Embryonic facial prominence (tissue), 1 donor: ENCODE data around the gene MEG3.

Experiments used
- DNase-seq: peaks from one replicate; pipeline ENCODE4 v3.0.0-alpha.2; 2016; ENCODE audit errors: extremely low spot score

MEG3 gene

DNA sequence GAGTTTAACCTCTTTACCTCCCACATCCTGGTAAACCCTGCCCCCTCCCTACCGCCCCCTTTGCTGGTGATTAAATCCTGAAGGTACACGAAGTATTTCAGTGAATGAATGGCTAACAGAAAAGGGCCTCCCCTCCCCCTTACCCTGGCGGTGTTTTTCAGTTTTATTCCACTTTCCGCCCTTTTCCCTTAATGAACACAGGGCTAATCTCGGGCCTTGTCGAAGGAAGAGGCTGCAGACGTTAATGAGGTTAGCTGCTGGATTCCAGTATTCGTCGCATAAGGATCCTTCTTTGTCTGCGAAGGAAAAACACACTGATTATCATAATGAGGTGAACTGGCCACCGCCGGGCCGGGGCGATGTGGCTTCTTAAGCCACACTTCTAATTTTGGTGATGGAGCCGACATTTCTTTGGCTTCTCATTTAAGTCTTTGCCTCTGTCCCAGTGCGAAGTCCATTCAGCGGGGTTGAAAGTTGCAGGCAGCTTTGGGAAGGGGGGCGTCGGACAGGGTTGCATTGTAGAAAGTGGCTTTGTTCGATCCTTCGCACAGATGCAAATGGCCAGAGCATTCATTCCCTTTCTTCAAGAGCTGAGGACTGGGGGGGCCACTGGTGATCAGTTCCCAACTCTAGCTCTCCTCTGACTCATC is 6.5 kb downstream of the MEG3 start:
- no peak for DNase-seq

DNA sequence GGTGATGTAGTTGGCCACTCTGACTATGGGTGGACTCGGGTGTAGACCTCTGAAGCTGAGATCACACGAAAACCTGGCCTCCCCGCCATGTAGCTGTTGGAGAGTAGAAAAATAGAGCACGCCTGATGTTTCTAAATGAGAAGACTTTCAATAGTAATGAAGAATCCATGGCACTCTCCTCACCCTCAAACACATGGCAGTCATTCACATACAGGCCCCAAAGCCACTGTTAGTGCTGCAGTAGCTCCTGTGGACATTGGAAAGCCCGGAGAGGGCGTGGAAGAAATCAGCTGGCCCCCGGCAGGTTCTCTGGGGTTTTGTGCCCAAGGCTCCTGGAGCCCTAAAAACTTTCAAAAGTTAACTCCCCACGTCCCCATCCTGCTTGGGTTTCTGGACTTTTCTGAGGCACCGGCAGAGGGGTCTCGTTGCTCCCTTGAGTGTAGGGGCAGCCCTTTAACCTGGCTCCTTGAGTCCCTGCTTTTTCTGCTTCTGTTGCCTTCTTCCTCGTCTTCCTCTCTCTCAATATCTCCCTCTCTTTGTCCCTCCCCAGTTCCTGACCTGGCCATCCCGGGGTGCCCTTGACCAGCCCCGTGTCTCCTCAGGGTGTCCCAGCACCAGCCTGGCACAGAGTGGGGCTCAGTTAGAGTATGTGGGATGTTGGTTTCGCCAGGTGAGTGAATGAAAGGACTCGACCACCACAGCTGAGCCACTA is 8.3 kb downstream of the MEG3 start:
- DNase-seq, result no peak

DNA sequence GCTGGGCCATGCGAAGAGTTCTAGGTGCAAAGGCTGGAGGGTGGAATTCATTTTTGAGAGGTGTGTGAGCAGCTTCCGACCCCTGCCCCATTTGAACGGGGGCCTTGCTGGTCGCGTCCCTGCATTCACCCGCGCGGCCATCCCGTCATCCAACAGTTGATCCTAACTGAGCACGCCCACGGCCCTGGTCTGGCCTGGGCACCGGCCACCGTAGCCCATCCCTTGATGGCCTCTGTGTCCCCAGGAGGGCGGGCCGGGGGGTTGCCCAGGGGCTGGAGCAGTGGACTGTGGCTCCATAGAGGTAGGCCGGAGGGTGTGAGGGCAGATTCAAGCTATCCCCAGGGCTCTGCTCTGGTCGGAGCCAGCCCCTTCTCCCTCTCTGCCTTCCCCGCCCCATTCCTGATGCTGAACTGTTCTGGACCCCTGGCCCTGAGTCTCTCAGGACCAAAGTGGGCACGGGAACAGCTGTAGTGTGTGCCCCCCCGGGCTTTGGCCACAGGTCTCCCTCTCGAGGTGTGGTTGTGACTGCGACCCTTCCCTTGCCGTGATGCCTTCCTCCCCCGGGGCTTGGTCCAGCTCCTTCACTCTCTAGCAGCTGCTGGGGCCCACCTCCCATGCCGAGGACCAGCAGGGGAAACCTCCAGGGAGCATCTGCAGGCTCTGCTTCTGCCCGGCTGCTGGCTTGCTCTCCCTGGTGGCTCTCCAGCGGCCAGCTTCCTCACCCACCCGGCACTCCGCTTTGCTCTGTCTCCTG is 9.1 kb downstream of the MEG3 start:
- DNase-seq, result no peak

DNA sequence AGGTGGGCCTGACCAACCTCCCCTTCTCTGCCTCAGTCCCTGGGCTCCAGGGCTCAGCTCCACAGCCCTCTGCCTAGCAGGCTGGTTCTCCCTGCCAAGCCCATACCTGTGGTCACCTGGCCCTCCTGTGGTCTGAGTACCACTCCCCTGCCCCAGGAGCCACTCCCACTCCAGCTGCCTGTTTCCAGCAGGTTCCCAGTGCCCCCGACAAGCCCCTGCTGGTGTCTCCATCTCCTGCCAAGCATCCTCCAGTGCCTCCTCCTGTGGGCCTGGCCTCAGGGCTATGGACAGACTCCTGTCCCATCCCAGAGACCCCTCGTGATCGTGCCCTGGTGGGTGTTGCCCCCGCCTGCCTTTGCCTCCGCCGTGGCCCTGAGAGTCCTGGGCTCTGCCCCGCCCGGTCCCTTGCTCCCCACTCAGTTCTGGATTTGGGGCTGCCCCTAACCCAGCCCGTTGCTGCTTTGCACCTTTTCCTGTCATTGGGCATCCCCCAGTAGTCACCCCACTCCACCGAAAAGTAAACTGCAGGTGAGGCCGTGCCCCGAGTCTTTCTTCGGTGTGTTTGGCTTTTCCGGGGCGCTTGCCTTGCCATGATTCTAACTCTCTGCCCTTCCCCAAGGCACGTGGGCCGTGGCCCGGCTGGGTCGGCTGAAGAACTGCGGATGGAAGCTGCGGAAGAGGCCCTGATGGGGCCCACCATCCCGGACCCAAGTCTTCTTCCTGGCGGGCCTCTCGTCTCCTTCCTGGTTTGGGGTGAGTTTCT is 9.8 kb downstream of the MEG3 start:
- DNase-seq, result no peak

DNA sequence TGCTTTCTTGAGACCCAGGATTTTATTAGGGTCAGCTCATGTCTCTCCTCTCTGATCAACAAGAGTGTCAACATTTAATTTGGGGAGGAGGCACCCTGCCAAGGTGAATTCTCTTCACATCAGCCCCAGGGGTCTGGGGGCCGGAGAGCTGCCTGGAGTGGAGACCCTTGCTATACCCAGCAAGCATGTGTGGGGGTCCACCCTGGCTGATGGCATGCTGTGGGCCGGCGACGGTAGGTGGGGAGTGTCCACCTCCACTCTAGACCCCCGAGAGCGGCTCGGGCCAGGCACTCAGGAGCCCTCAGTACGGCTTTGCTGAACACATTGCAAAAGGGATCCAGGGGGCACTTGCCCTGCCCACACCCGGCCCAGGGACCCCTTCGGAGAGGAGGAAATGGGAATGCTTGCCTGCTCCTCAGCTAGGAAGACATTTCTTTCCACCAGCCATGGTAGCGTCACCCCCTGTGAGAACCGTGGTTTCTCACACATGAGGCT is 10.4 kb downstream of the MEG3 start:
- no peak for DNase-seq

DNA sequence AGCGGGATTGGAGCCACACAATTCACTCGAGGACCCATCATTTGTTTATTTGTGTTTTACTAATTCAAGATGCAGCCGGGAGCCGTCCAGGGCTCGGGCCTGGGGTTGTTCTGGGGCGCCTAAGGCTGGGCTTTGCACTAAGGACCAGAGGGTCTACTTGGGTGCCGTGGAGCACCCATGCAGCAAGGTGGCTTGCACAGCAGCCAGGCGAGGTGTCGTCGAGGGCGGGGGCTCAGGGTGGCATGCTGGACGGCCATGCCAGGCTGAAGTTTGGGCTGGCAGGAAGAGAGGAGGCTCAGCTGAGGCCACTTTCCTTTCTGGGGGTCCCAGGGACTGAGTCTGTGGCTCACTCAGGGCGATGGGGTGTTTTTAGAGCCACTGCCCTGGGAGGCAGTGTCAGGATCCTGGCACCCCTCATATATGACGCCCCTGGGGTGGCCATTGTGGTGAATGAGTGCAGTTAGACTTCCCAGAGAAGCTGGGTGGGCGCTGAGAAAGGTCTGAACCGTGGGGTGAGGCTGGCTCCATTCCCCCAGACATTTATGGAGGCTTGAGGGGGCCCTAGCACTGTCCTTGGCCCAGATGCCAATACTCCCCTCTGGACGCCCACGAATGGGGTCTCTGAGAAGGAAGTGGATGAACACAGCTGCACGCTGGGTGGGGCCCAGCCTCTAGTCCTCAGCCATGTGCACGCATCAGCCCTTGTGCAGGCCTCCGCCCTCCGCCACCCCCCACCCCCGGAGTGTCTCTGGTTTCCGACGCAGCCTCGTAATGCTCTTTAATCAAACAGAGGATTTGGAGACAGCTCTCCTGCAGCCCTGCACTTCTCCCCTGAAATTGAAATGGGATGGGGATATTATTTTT is 11.3 kb downstream of the MEG3 start:
- no peak for DNase-seq

DNA sequence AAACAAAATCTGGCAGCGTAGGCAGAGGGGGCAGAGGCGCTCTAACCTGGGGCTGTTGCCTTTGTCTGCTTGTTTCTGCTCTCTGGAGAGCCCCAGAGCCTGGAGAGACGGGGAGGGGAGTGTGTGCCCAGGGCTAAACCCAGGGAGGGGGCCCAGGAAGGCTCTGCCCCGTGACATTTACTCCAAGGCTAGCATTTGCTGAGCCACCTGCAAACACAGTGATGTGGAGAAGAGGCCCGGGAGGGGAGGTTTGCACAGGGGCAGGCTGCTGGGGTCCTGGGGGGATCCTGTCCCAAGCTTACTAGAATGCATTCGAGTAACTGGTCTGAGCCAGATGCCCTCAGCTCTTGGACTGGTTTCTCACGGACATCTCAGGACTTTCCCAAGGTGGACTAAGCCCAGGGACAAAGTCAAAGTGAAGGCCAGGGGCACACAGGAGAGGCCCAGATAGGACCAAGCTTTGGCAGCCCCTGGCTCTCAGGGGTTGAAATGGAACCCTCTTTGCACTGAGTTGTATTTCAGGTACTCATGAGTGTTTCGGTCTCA is 12.0 kb downstream of the MEG3 start:
- DNase-seq, result no peak

DNA sequence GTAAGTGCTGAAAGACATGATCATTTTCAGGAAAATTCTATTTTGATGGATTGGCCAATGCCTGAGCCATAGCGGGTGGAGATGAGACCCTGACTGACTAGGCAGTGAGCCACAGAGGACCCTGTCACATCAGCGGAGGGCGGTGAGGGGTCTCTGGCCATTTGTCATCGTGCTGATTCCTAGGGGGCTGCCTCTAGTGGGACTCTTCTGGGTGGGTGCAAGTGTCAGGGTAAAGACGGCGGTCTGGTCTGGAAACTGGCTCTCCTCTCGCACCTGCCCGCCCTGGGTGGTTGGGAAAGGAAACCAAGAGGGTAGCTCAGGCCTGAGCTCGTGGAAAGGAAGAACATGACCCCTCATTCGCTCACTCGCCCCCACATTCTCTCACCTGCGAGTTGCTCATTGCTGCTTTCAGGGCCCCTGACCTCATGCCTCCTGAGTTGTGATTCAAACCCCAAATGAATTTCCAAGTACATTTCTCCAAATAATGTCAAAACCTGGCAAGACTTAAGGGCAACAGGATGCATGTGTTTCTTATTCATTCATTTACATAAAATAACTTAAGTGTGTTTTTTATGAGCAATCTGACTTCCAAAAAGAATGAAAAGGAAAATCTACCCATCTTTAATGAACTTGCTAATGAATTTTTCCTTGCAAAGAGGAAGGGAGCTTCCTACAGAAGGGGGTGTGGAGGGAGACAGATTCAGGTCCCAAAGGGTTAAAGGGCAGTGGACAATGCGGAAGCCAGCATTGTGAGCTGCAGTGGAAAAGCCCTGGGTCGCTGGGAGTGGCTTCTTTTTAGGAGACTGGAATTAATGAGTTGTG is 12.8 kb downstream of the MEG3 start:
- DNase-seq, result no peak

DNA sequence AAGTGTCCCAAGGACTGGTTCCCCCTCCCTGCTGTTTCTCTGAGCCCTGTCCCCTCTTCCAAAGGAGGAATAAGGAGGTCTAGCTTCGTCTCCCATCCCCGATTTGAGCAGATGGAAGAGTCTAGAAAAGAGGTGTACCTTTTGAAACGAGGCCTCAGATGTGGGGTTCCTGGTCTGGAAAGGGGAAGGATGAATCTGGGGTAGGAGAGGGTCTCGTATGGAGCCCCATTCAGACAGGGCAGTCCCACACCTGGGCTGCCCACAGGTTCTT is 13.3 kb downstream of the MEG3 start:
- no peak for DNase-seq

DNA sequence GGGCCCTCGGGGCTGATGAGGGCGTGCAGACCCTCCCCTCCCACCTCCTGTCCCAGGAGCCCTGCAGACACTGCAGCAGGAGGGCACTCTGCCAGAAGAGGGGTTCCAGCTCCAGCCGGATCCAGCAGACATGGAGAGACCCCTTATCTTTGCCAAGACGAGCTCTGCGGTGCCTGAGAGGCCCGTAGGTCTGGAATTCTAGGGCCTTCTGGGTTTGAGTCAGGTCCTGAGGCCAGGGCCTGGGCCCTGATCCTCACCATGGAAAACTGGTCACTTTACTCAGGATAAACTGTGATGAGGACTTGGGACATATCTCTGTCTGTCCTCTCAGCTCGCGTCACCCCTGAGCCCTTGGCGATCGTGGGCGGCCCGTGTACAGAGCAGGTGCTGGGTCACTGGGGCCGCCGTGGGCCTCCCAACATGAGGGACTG is 13.8 kb downstream of the MEG3 start:
- no peak for DNase-seq

DNA sequence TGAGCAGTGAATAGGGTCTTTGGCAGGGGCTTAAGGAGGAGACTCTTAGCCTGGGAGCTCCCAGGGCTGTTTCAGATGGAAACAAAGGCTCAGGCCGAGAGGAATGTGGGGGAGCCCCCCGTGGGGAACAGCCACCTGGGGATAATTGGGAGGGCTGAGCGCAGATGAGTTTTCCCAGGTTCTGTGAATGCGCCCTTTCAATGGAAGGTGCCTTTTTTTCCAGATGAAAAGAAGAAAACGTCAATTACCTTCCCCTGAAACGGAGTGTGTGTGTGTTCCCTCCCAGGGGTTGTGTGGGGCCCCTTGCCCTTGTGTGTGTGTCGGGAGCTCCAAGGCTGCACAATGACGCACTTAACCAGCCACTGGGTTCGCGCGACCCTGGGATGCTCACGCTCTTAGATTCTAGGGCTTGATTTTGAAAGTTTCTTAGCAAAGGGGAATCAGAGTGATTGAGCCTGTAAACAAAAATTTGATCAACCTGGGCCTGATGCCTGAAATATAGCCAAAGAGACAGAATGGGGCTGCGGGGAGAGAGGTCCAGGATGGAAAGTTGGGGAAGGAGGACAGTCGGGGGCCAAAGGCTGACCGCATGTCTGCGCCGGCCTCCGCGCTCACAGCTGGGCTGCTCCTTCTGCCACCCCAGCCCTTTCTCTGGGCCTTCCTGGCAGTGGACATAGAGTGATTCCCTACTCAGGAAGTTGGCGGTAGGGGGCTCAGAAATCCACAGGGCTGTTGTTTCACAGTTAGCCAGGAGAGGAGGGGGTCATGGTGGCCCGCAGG is 14.6 kb downstream of the MEG3 start:
- no peak for DNase-seq

DNA sequence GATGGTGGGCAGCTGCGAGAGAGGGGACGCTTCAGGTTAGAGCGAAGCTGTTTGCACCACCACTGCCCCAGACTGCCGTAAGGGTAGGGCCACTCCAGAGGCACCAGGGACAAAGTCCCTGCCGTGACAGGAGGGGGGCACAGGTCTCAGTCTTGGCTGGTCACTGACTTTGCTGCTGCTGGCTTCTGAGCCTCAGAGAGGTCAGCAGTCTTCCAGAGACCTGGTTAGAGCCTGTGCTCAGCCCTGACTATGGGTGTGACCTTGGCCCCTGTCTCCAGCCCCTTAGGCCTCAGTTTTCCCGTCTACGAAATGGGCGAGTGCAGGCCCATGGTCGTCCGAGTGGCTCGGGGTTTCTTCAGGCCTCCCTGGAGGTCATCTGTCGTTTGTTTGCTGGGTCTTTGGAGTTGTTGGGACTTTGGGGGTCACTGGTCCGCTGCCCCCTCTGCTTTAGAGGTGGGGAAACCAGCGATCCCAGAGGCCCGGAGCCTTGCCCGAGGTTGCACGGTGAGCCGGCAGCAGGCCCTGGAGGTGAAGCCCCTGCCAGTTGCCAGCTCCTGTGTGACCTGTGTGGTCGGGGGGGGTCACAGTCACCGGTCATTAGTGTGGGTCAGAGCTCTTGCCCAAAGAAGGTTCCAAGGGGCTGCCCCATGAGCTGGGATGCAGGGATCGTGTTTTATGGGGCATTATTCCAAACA is 15.3 kb downstream of the MEG3 start:
- DNase-seq, result no peak

DNA sequence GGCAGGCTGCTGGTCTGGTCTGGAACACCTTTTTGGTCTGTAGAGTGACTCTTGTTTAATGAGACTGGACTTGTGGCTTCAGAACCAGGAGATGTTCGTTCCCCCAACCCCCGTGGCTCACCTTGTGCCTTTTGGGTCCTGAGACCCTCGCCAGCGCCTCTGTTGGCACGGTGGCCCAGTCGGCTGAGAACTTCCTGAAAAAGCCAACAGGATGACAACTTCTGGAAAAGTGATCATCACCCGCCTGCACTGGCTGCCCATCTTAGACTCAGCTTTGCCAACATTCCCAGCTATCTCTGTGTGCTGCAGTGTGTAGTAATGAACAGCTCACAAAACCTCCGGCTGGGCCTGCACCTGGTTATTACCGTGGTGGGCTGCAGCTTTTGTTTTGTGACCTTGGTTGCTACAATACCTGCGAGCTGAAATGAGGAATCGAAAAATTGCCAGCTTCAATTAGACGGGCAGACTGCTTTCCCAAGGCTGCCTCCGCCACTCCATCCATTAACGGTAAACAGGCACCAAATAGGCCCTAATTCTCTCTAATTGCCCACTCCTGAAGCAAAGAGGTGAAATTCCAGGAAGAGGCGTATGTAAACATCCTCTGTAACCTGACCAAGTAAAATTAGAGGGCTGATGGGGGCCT is 16.0 kb downstream of the MEG3 start:
- DNase-seq, result no peak

DNA sequence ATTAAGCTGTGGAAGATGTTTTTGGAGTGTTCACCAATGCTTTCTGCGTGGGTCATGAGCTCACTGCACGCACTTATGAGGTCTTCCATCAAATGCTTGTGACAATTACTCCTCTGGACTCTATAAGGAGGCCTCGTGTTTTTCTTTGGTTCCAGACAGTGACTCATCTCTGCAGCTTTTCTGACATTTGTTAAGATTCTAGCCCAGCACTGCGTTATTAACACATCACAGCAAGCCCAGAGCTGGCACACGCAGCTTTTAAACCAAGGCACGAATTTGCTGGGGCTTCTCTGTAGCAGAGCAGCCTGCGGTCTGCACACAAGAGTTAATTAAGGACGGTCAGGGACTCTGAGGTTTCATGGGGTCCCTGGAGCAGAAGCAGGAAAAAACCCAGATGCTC is 16.9 kb downstream of the MEG3 start:
- DNase-seq, result no peak

DNA sequence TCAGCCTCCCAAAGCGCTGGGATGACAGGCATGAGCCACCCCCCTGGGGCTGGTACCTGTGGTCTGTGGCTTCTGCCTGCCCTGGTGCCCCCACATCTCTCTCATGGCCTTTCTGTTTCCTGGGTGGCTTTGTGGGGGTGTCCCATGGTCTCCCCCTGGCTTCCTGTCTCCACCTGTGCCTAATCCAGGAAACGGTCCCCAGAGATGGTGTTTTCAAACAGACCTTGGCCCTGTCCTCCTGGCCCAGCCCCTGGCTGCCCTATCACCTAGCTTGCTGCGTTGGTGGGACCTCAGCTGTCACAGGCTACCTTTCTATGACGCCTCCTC is 18.1 kb downstream of the MEG3 start:
- no peak for DNase-seq

DNA sequence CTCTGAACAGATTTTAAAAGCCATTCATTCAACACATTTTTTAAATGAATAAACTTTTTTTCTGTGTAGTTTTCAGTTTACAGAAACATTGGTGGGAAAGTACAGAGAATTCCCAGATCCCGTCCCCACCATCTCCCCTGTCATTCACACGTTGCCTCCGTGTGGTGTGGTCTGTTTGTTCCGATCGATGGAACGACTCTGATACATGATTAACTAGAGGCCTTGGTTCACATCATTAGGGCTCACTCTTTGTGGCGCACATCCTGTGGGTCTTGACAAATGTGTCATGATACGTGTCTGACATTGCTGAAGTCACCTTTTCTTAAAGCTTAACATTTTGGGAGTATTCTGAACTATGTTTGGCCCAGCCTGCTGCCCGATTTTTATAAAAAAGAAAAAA is 18.5 kb downstream of the MEG3 start:
- DNase-seq, result no peak

DNA sequence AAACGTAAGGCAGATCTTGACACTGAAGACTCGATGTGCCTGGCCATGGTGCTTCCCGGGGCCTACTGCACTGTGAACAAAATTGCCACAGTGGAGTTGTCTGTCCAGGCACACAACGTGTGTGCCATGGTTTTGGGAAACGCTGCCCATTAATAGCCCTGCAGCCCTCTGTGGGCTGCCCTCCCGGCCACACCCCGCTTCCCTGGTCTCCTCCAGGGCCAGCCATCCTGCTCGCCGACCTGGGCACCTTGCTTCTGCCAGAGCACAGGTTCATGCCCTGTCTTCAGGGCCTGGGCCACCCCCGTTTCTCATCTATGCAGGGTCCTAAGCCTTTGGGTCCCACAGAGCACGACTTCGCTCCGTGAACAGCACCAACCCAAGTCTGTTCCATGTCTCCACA is 18.9 kb downstream of the MEG3 start:
- DNase-seq, result no peak

DNA sequence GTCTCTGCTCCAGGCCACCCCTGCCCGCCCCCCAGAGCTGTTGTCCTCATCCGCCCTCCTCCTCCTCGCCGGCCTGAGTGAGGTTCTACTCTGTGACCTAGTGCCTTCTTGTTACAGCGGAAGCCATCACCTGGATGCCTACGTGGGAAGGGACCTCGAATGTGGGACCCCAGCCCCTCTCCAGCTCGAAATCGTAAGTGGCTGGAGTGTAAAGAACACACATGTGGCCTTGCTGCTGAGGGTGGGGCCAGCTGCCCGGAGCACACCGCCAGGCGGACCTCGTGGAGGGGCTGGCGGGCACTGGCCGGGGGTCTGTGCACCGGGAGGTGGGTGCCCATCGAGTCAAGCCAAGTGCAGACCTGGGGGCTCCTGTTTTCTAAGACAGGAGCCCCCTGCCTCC is 19.4 kb downstream of the MEG3 start:
- DNase-seq, result no peak
